Measurements from ENCODE around the gene ZSWIM2.

ZSWIM2 gene

DNA sequence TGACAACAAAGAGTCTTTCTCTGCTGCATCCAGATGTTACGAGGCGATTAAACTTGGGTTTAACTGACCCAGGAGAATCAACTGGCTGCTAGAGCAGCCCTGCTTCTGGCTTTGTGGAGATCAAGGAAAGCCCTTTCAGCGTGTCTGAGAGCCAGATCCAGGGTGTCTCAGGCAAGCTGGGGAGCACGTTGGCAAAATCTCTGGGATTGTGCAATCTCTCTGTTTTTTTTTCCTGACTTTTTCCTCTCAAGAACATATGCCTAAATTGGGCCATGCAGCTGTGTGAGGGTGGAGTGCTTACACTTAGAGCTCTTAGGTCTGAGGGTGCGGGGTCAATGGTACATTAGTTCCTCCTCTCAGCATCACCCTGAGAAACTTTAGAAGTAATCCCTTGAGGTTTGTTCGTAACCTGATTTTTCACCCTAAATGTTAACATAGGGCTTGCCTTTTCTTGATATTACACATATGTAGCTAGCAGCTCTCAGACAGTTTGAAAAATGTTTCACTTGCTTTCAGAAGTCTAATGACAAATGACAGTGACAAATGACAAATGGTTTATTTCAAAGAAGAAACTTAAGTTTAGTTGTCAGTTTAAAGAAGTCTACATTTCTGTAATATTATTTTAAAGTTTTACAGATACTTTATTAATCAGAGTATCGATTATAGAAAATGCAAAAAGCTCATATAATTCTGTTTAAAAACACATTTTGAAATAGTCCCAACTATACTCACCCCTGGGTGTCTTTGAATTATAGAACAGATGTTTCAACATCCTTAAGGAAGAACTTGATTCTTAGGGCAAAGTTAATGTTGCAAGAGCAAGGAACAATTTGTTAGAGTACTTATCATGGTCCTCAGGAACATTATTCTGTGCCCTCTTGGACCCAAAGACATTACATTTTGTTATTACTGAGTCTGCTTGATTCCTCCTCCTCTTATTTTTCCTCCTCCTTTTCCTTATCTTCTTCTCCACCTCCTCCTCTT is 38.4 kb upstream of the ZSWIM2 start:
- Histone ChIP-seq H3K27ac (peak overlapping the region; percentile 66 to 71), H3K4me3 (peak overlapping the region; percentile 40)
- TF ChIP-seq, protein P1, sequence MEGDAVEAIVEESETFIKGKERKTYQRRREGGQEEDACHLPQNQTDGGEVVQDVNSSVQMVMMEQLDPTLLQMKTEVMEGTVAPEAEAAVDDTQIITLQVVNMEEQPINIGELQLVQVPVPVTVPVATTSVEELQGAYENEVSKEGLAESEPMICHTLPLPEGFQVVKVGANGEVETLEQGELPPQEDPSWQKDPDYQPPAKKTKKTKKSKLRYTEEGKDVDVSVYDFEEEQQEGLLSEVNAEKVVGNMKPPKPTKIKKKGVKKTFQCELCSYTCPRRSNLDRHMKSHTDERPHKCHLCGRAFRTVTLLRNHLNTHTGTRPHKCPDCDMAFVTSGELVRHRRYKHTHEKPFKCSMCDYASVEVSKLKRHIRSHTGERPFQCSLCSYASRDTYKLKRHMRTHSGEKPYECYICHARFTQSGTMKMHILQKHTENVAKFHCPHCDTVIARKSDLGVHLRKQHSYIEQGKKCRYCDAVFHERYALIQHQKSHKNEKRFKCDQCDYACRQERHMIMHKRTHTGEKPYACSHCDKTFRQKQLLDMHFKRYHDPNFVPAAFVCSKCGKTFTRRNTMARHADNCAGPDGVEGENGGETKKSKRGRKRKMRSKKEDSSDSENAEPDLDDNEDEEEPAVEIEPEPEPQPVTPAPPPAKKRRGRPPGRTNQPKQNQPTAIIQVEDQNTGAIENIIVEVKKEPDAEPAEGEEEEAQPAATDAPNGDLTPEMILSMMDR (IDR thresholded peaks at IDR 0.05), result no peak
- DNase-seq (ENCODE audit: low spot score), result no peak

DNA sequence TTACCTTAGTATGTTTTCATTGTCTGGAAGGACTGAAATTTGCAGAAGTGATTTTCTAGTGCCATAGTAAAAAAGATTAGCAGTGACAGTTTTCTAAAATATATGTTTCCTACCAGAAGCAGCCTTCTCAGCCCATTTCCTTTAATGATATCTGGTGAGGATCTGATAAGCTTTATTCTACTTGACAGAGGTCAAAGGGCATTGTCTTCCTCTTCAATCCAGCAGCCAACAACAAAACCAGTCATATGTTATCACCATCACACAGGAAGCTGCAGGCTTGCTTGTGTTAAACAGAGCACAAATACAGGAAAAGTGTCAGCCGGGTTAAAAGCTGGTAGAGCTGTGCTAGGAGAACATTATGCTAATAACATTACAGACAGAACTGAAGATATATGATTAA is 35.6 kb upstream of the ZSWIM2 start:
- DNase-seq (ENCODE audit: low spot score), result no peak
- TF ChIP-seq, protein P1 (IDR thresholded peaks at IDR 0.05), result no peak
- H3K27ac ChIP-seq, result no peak overlapping the region
- H3K4me3 ChIP-seq, result no peak overlapping the region

DNA sequence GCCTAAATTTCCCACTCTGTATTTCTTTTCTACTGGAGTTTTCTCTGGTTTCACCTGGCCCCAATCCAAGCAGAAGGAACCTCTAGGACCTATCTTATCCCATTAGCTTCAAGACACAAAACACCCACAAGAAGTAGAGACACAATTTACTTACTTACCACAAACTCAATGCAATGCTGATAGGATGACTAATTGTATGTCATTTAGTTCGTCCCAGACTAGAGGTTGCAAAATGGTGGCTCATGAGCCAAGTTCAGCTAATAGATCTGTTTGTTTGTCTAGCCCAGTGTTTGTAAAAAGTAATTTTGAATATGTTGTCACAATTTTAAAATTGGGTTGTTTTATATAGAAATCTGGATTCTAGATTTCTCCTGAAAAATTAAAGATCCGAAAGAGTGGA is 34.7 kb upstream of the ZSWIM2 start:
- Histone ChIP-seq H3K4me3 (no peak overlapping the region), H3K27ac (no peak overlapping the region)
- TF ChIP-seq, protein P1 (IDR thresholded peaks at IDR 0.05), result no peak
- DNase-seq (ENCODE audit: low spot score), result no peak

DNA sequence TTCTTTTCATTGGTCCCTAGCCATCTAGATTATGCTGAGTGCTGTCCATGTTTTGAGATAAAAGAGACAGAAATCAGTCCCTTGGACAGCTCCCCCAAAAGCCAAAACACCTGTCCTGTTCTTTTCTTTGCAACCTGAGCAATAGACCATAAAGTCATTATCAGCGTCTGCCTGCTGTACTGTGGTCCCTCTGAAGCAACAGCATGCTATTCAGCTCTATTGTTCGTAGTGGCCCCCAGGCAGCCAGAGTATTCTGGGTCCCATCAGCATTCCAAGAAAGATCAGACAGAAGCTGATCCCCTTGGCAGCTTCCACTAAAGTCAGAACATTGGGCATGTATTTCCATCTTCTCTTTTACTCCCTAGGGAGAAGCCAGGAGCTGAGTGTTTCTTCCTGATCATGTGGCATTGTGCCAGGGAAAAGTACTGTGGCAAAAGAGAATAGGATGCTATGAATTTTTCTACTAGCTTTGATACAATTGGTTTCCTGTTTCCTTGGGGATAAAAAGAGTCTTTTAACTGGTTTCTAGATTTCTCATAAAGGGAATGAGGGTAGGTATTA is 33.6 kb upstream of the ZSWIM2 start:
- H3K4me3 ChIP-seq, result no peak overlapping the region
- TF ChIP-seq, protein P1 (IDR thresholded peaks at IDR 0.05), result no peak
- DNase-seq (ENCODE audit: low spot score), result no peak
- no peak overlapping the region for H3K27ac ChIP-seq

DNA sequence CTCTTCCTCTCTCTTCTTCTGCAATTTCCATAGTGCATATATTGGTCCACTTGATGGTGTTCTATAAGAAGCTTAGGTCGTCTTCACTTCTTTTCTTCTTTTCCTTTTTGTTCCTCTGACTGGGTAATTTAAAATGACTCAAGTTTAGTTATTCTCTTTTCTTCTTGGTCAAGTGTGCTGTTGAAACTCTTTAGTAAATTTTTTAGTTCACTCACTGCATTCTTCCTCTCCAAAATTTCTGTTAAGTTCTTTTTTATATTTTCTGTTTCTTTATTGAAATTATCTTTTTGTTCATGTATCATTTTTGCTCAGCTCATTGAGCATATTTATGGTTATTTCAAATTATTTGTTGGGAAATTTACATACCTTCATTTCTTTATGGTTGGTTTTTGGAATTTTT is 32.7 kb upstream of the ZSWIM2 start:
- TF ChIP-seq, protein P1 (IDR thresholded peaks at IDR 0.05), result no peak
- Histone ChIP-seq H3K27ac (no peak overlapping the region), H3K4me3 (no peak overlapping the region)
- no peak for DNase-seq (ENCODE audit: low spot score)

DNA sequence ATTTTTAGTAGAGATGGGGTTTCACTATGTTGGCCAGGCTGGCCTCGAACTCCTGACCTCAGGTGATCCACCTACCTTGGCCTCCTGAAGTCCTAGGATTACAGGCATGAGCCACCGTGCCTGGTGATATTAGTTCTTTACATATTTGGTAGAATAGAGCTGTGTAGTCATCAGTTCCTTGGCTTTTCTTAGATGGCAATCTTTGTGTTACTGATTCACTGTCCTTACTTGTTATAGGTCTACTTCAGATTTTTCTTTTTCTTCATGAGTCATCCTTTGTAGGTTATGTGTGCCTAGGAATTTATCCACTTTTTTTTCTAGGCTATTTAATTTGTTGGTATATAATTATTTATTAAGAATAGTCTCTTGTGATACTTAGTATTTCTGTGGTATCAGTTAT is 30.3 kb upstream of the ZSWIM2 start:
- DNase-seq (ENCODE audit: low spot score), result no peak
- TF ChIP-seq, protein P1 (IDR thresholded peaks at IDR 0.05), result no peak
- Histone ChIP-seq H3K4me3 (no peak overlapping the region), H3K27ac (no peak overlapping the region)

DNA sequence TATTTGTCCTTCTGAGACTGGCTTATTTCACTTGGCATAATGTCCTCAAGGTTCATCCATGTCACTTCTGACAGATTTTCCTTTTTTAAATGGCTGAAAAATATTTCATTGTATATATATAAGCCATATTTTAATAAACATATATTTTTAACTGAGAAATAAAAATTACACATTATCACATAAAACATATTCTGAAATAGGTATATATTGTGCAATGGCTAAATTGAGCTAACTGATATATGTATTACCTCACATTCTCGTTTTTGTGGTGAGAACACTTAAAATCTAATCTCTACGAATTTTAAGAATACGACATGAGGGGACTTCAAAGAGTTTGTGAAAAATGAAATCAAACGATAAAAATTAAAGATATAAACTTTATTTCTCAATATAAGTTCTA is 25.7 kb upstream of the ZSWIM2 start:
- Histone ChIP-seq H3K27ac (no peak overlapping the region), H3K4me3 (no peak overlapping the region)
- DNase-seq (ENCODE audit: low spot score), result no peak
- TF ChIP-seq, protein P1 (IDR thresholded peaks at IDR 0.05), result no peak

All from coronary artery (tissue), 2 donors.